B cell (primary cell): Measurements from ENCODE around the gene JSRP1. TPM values are rescaled to one million over a fixed set of nuclear protein-coding genes. Genes with fewer than 3 reads are reported as not detected.

Source experiments
- ATAC-seq: fragments of 200-7000 bp; cut with Tn5 transposase; one replicate; pipeline ENCODE4 v1.10.0; 2021; ENCODE audit warnings: low read depth, mild to moderate bottlenecking, moderate number of reproducible peaks, moderate library complexity
- CTCF ChIA-PET: fragments of 350-600 bp; sonication (Branson Sonifier 250); formaldehyde crosslinking; loops from one replicate; lab custom pipeline; 2021; ENCODE audit warnings: antibody characterized with exemption, inconsistent platforms; lab: Charles Lee
- POLR2A ChIA-PET: fragments of 350-600 bp; sonication (Branson Sonifier 250); formaldehyde crosslinking; loops from one replicate; lab custom pipeline; 2021; ENCODE audit warnings: antibody characterized with exemption; lab: Charles Lee
- DNase-seq: peaks from one replicate; pipeline ENCODE4 v3.0.0; 2013
- H2AFZ ChIP-seq: 2 replicates; pipeline ENCODE4 v1.6.1; 2012; ENCODE audit warnings: mild to moderate bottlenecking, low read depth, low read length; ENCODE audit not compliant: insufficient read depth, poor library complexity, severe bottlenecking
- H3K27ac ChIP-seq, 2 donors: 1 replicate in 1 of 2; 2 replicates in 1 of 2; pipeline ENCODE4 v1.5.1; 2012 to 2013; ENCODE audit warnings: low read length in 2 of 2, mild to moderate bottlenecking in 2 of 2, moderate library complexity in 1 of 2
- H3K27me3 ChIP-seq, 4 experiments: fragments of 200-600 bp in 1 of 4; sonication (generic) in 1 of 4; replicated peaks in 1 of 4; 1 replicate in 2 of 4; 2 replicates in 2 of 4; pipeline versions ENCODE4 v1.6.1 to v1.7.0; 2013 to 2016; ENCODE audit warnings: low read length in 3 of 4, mild to moderate bottlenecking in 2 of 4, mixed read lengths in 1 of 4, moderate library complexity in 1 of 4; ENCODE audit not compliant: insufficient read depth in 4 of 4, control insufficient read depth in 3 of 4; ENCODE audit errors: control extremely low read depth in 1 of 4
- H3K36me3 ChIP-seq, 2 experiments: replicated peaks in 1 of 2; 1 replicate in 1 of 2; 2 replicates in 1 of 2; pipeline versions ENCODE4 v1.6.1 to v1.7.1; 2013; ENCODE audit warnings: low read length in 1 of 2; ENCODE audit not compliant: insufficient read depth in 2 of 2, control insufficient read depth in 1 of 2; ENCODE audit errors: control extremely low read depth in 1 of 2, extremely low read depth in 1 of 2
- H3K4me1 ChIP-seq, 2 donors: fragments of 200-600 bp in 1 of 2; sonication (generic) in 1 of 2; 1 replicate in 1 of 2; 2 replicates in 1 of 2; pipeline versions ENCODE4 v1.5.1 to v1.6.1; 2013 to 2017; ENCODE audit warnings: low read length in 2 of 2; ENCODE audit not compliant: control insufficient read depth in 2 of 2, insufficient read depth in 2 of 2
- H3K4me2 ChIP-seq: replicated peaks from 2 replicates; pipeline ENCODE3; 2012; ENCODE audit warnings: mild to moderate bottlenecking, low read depth, low read length; ENCODE audit not compliant: poor library complexity, severe bottlenecking
- H3K4me3 ChIP-seq, 5 experiments: fragments of 200-600 bp in 1 of 5; sonication (generic) in 1 of 5; 1 replicate in 3 of 5; 2 replicates in 2 of 5; pipeline versions ENCODE4 v1.5.1 to v1.7.0; 2011 to 2016; ENCODE audit warnings: low read length in 4 of 5, mild to moderate bottlenecking in 4 of 5, low read depth in 2 of 5, control low read depth in 1 of 5, moderate library complexity in 1 of 5; ENCODE audit not compliant: insufficient read depth in 1 of 5; ENCODE audit errors: control extremely low read depth in 1 of 5, extremely low read depth in 1 of 5
- H3K79me2 ChIP-seq: fragments of 200-600 bp; sonication (generic); one replicate; pipeline ENCODE4 v1.6.0; 2016; ENCODE audit warnings: low read length; ENCODE audit not compliant: control insufficient read depth, insufficient read depth
- H3K9ac ChIP-seq: fragments of 200-600 bp; sonication (generic); 2 replicates; pipeline ENCODE4 v1.6.1; 2017; ENCODE audit warnings: mild to moderate bottlenecking, low read length, moderate library complexity
- H3K9me3 ChIP-seq, 3 donors: one replicate each; pipeline versions ENCODE4 v1.6.1 to v1.7.1; 2013; ENCODE audit warnings: low read length in 2 of 3; ENCODE audit not compliant: control insufficient read depth in 2 of 3, insufficient read depth in 1 of 3; ENCODE audit errors: control extremely low read depth in 1 of 3
- H4K20me1 ChIP-seq: 2 replicates; pipeline ENCODE4 v1.6.0; 2012; ENCODE audit warnings: mild to moderate bottlenecking, low read length; ENCODE audit not compliant: insufficient read depth, control insufficient read depth, poor library complexity, severe bottlenecking
- H3K27ac Mint-ChIP-seq: one replicate; pipeline ENCODE4 v1.8.0; 2021; ENCODE audit warnings: mixed read lengths
- H3K27me3 Mint-ChIP-seq: one replicate; pipeline ENCODE4 v1.8.0; 2021; ENCODE audit warnings: mixed read lengths
- H3K4me1 Mint-ChIP-seq: one replicate; pipeline ENCODE4 v1.8.0; 2021; ENCODE audit warnings: mixed read lengths
- H3K4me3 Mint-ChIP-seq: one replicate; pipeline ENCODE4 v1.8.0; 2021; ENCODE audit warnings: mixed read lengths
- H3K9me3 Mint-ChIP-seq: one replicate; pipeline ENCODE4 v1.8.0; 2022; ENCODE audit warnings: mixed read lengths; ENCODE audit not compliant: insufficient read depth
- CTCF ChIP-seq: fragments of 200-600 bp; IDR thresholded peaks from one replicate; pipeline ENCODE4 v1.8.0; 2022; ENCODE audit warnings: antibody characterized with exemption, mild to moderate bottlenecking
- EZH2 ChIP-seq: IDR thresholded peaks from 2 replicates; pipeline ENCODE4 v1.6.1; 2012; ENCODE audit warnings: borderline replicate concordance, low read depth, mild to moderate bottlenecking, moderate library complexity, low read length; ENCODE audit not compliant: insufficient read depth, poor library complexity, severe bottlenecking
- WGBS: methylation state at CpG from one replicate; pipeline ENCODE4 v1.1.5; 2013; ENCODE audit warnings: missing lambda C conversion rate; ENCODE audit not compliant: insufficient coverage; 5-methylcytosine and 5-hydroxymethylcytosine counted together
- intact Hi-C: fragments of 100-400 bp; cut with micrococcal nuclease; formaldehyde crosslinking; loops from one replicate; pipeline ENCODE4 v1.10.0; 2022
- polyA plus RNA-seq: library from polyadenylated mRNA; depleted of rRNA; stranded (reverse); fragments of >200 nt; gene quantifications from 2 replicates; pipeline ENCODE4 v1.2.3, GENCODE V29; 2012
- total RNA-seq, 2 donors: library from RNA; stranded (reverse); fragments of 120-200 nt in 1 of 2; gene quantifications; 1 replicate in 1 of 2; 2 replicates in 1 of 2; pipeline versions ENCODE4 v1.2.3 to v1.2.4, GENCODE V29; 2013 to 2022

The JSRP1 gene
- total and polyA plus RNA-seq, 2 donors (not counting 1 experiment from before 2014, with no cell fraction given), result 2.1 to 3.0 TPM

- WGBS, result under 1% methylated on average over 101 of the region's 103 CpGs
- peak; percentile 99 for DNase-seq
- ChIA-PET POLR2A (interaction anchor here (0.5 to 10.8 kb wide), 11 partner anchors 8 to 180 kb away, joined by 3 to 134 read pairs (median 4); partner anchors contain the start of genes JSRP1, PLEKHJ1 and SF3A2), CTCF (interaction anchor here (0.6 to 7.5 kb wide), 7 partner anchors 9 to 98 kb away, joined by 3 to 66 read pairs (median 5); partner anchors contain the start of gene JSRP1)
- peak overlapping the region; percentile 42 for H2AFZ ChIP-seq
- peak overlapping the region; percentile 97 for H3K27ac Mint-ChIP-seq
- peak overlapping the region; percentile 89 for H3K4me3 Mint-ChIP-seq
- peaks cover 0 to 27% of the 10 kb centered on the region in 2 experiments for H3K36me3 ChIP-seq
- intact Hi-C loops, result loop anchor here (1.0 to 10.0 kb wide), 5 partner anchors 11 to 407 kb away; partner anchors contain the start of genes GADD45B, KLF16, PLEKHJ1 and SF3A2
- peak overlapping the region; percentile 79 to 94 for H3K27ac ChIP-seq
- ATAC-seq, result peak; percentile 66
- peaks cover 52% of the 10 kb centered on the region for H3K4me1 Mint-ChIP-seq
- peak overlapping the region; percentile 99 for H3K4me2 ChIP-seq
- peak overlapping the region; percentile 59 to 100 (median 99) for H3K4me3 ChIP-seq
- H3K79me2 ChIP-seq, result peaks cover 69% of the 10 kb centered on the region
- H3K27me3 ChIP-seq, result no peaks in the 10 kb centered on the region
- H3K9me3 ChIP-seq, result no peaks in the 10 kb centered on the region
- no peaks in the 10 kb centered on the region for H3K27me3 Mint-ChIP-seq
- no peaks in the 10 kb centered on the region for H3K9me3 Mint-ChIP-seq
- peaks cover 56 to 66% of the 10 kb centered on the region in 2 donors for H3K4me1 ChIP-seq
- H3K9ac ChIP-seq, result peak overlapping the region; percentile 99
- TF ChIP-seq EZH2 (no peak), CTCF (no peak)
- H4K20me1 ChIP-seq, result peaks cover 51% of the 10 kb centered on the region
These were observed 13.3 kb upstream of the JSRP1 start for GRCh38 chr19:2269244-2270156.
